GM12892 (cell line): ENCODE measurements around the gene ADIRF.
"Not testable (repeated sequence)": the region's sequence is repeated elsewhere in the genome, so short reads cannot be mapped to it uniquely, and the experiment has no call there.

Experiments
- POLR2A ChIP-seq: IDR thresholded peaks from 2 replicates; pipeline ENCODE4 v1.6.1; 2011; ENCODE audit warnings: low read depth, low read length, control low read depth
- POLR2AphosphoS5 ChIP-seq: IDR thresholded peaks from 2 replicates; pipeline ENCODE4 v1.6.1; 2011; ENCODE audit warnings: low read depth, low read length, control low read depth
- TAF1 ChIP-seq: IDR thresholded peaks from 2 replicates; pipeline ENCODE4 v1.6.1; 2011; ENCODE audit warnings: low read depth, mild to moderate bottlenecking, control low read depth, low read length, borderline replicate concordance

DNA sequence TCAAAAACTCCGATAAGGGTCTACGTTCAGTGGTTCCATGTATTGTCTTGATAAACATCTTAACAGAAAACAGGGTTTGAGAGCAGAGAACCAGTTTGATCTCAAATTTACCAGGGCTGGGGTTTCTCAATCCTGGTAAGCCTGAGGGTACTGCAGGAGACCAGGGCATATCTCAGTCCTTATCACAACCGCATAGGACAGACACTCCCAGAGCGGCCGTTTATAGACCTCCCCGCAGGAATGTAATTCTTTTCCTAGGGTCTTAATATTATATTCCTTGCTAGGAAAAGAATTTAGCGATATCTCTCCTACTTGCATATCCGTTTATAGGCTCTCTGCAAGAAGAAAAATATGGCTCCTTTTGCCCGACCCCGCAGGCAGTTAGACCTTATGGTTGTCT lies 15.6 kb upstream of the ADIRF start:
- TF ChIP-seq POLR2A, TAF1, POLR2AphosphoS5: not testable (repeated sequence)
